B cell (primary cell): ENCODE results near the gene EEF1A2. TPM values are rescaled to one million over a fixed set of nuclear protein-coding genes. Genes with fewer than 3 reads are reported as not detected.

Source experiments
- ATAC-seq: fragments of 200-7000 bp; cut with Tn5 transposase; one replicate; pipeline ENCODE4 v1.10.0; 2021; ENCODE audit warnings: low read depth, mild to moderate bottlenecking, moderate number of reproducible peaks, moderate library complexity
- CTCF ChIA-PET: fragments of 350-600 bp; sonication (Branson Sonifier 250); formaldehyde crosslinking; loops from one replicate; lab custom pipeline; 2021; ENCODE audit warnings: antibody characterized with exemption, inconsistent platforms; lab: Charles Lee
- POLR2A ChIA-PET: fragments of 350-600 bp; sonication (Branson Sonifier 250); formaldehyde crosslinking; loops from one replicate; lab custom pipeline; 2021; ENCODE audit warnings: antibody characterized with exemption; lab: Charles Lee
- DNase-seq: peaks from one replicate; pipeline ENCODE4 v3.0.0; 2013
- H2AFZ ChIP-seq: 2 replicates; pipeline ENCODE4 v1.6.1; 2012; ENCODE audit warnings: mild to moderate bottlenecking, low read depth, low read length; ENCODE audit not compliant: insufficient read depth, poor library complexity, severe bottlenecking
- H3K27ac ChIP-seq, 2 donors: 1 replicate in 1 of 2; 2 replicates in 1 of 2; pipeline ENCODE4 v1.5.1; 2012 to 2013; ENCODE audit warnings: low read length in 2 of 2, mild to moderate bottlenecking in 2 of 2, moderate library complexity in 1 of 2
- H3K27me3 ChIP-seq, 4 experiments: fragments of 200-600 bp in 1 of 4; sonication (generic) in 1 of 4; replicated peaks in 1 of 4; 1 replicate in 2 of 4; 2 replicates in 2 of 4; pipeline versions ENCODE4 v1.6.1 to v1.7.0; 2013 to 2016; ENCODE audit warnings: low read length in 3 of 4, mild to moderate bottlenecking in 2 of 4, mixed read lengths in 1 of 4, moderate library complexity in 1 of 4; ENCODE audit not compliant: insufficient read depth in 4 of 4, control insufficient read depth in 3 of 4; ENCODE audit errors: control extremely low read depth in 1 of 4
- H3K36me3 ChIP-seq, 2 experiments: replicated peaks in 1 of 2; 1 replicate in 1 of 2; 2 replicates in 1 of 2; pipeline versions ENCODE4 v1.6.1 to v1.7.1; 2013; ENCODE audit warnings: low read length in 1 of 2; ENCODE audit not compliant: insufficient read depth in 2 of 2, control insufficient read depth in 1 of 2; ENCODE audit errors: control extremely low read depth in 1 of 2, extremely low read depth in 1 of 2
- H3K4me1 ChIP-seq, 2 donors: fragments of 200-600 bp in 1 of 2; sonication (generic) in 1 of 2; 1 replicate in 1 of 2; 2 replicates in 1 of 2; pipeline versions ENCODE4 v1.5.1 to v1.6.1; 2013 to 2017; ENCODE audit warnings: low read length in 2 of 2; ENCODE audit not compliant: control insufficient read depth in 2 of 2, insufficient read depth in 2 of 2
- H3K4me2 ChIP-seq: replicated peaks from 2 replicates; pipeline ENCODE3; 2012; ENCODE audit warnings: mild to moderate bottlenecking, low read depth, low read length; ENCODE audit not compliant: poor library complexity, severe bottlenecking
- H3K4me3 ChIP-seq, 5 experiments: fragments of 200-600 bp in 1 of 5; sonication (generic) in 1 of 5; 1 replicate in 3 of 5; 2 replicates in 2 of 5; pipeline versions ENCODE4 v1.5.1 to v1.7.0; 2011 to 2016; ENCODE audit warnings: low read length in 4 of 5, mild to moderate bottlenecking in 4 of 5, low read depth in 2 of 5, control low read depth in 1 of 5, moderate library complexity in 1 of 5; ENCODE audit not compliant: insufficient read depth in 1 of 5; ENCODE audit errors: control extremely low read depth in 1 of 5, extremely low read depth in 1 of 5
- H3K79me2 ChIP-seq: fragments of 200-600 bp; sonication (generic); one replicate; pipeline ENCODE4 v1.6.0; 2016; ENCODE audit warnings: low read length; ENCODE audit not compliant: control insufficient read depth, insufficient read depth
- H3K9ac ChIP-seq: fragments of 200-600 bp; sonication (generic); 2 replicates; pipeline ENCODE4 v1.6.1; 2017; ENCODE audit warnings: mild to moderate bottlenecking, low read length, moderate library complexity
- H3K9me3 ChIP-seq, 3 donors: one replicate each; pipeline versions ENCODE4 v1.6.1 to v1.7.1; 2013; ENCODE audit warnings: low read length in 2 of 3; ENCODE audit not compliant: control insufficient read depth in 2 of 3, insufficient read depth in 1 of 3; ENCODE audit errors: control extremely low read depth in 1 of 3
- H4K20me1 ChIP-seq: 2 replicates; pipeline ENCODE4 v1.6.0; 2012; ENCODE audit warnings: mild to moderate bottlenecking, low read length; ENCODE audit not compliant: insufficient read depth, control insufficient read depth, poor library complexity, severe bottlenecking
- H3K27ac Mint-ChIP-seq: one replicate; pipeline ENCODE4 v1.8.0; 2021; ENCODE audit warnings: mixed read lengths
- H3K27me3 Mint-ChIP-seq: one replicate; pipeline ENCODE4 v1.8.0; 2021; ENCODE audit warnings: mixed read lengths
- H3K4me1 Mint-ChIP-seq: one replicate; pipeline ENCODE4 v1.8.0; 2021; ENCODE audit warnings: mixed read lengths
- H3K4me3 Mint-ChIP-seq: one replicate; pipeline ENCODE4 v1.8.0; 2021; ENCODE audit warnings: mixed read lengths
- H3K9me3 Mint-ChIP-seq: one replicate; pipeline ENCODE4 v1.8.0; 2022; ENCODE audit warnings: mixed read lengths; ENCODE audit not compliant: insufficient read depth
- EZH2 ChIP-seq: IDR thresholded peaks from 2 replicates; pipeline ENCODE4 v1.6.1; 2012; ENCODE audit warnings: borderline replicate concordance, low read depth, mild to moderate bottlenecking, moderate library complexity, low read length; ENCODE audit not compliant: insufficient read depth, poor library complexity, severe bottlenecking
- WGBS: methylation state at CpG from one replicate; pipeline ENCODE4 v1.1.5; 2013; ENCODE audit warnings: missing lambda C conversion rate; ENCODE audit not compliant: insufficient coverage; 5-methylcytosine and 5-hydroxymethylcytosine counted together
- intact Hi-C: fragments of 100-400 bp; cut with micrococcal nuclease; formaldehyde crosslinking; loops from one replicate; pipeline ENCODE4 v1.10.0; 2022
- polyA plus RNA-seq: library from polyadenylated mRNA; depleted of rRNA; stranded (reverse); fragments of >200 nt; gene quantifications from 2 replicates; pipeline ENCODE4 v1.2.3, GENCODE V29; 2012
- total RNA-seq, 2 donors: library from RNA; stranded (reverse); fragments of 120-200 nt in 1 of 2; gene quantifications; 1 replicate in 1 of 2; 2 replicates in 1 of 2; pipeline versions ENCODE4 v1.2.3 to v1.2.4, GENCODE V29; 2013 to 2022
- TF ChIP-seq, protein P1 (sequence below): fragments of 200-600 bp; IDR thresholded peaks from one replicate; pipeline ENCODE4 v1.8.0; 2022; ENCODE audit warnings: antibody characterized with exemption, mild to moderate bottlenecking

EEF1A2 gene
- total and polyA plus RNA-seq, 2 donors (not counting 1 experiment from before 2014, with no cell fraction given) = 2.2 to 2.9 TPM

DNA sequence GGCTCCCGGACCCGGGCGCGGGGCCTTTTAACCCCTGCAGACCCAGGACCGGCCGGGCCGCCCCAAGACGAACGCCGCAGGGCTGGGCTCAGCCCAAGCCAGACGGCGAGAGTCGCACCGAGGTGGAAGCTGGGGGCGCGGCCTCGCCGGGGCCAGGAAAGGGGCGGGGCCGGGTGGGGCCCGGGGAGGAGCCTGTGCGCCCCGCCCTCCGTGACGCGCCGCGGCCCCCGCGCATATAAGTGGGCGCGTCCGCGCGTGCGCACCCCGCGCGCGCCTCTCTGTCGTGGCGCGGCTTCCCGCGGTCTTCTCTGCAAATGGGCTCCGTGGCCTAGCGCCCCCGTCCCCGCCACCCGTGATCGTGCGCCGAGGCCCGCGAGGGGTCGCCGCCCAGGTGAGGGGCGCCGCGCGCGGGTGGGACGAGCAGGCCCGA lies 21.6 kb upstream of the EEF1A2 start, which contains the start of gene PPDPF:
PPDPF (plus strand) TSS at position 262 of the 430 bp plus-strand sequence. CDS start 544 bp downstream, outside the sequence.
- peak within 1 kb of the TSS; percentile 84 for H3K9ac ChIP-seq
- Mint-ChIP-seq H3K27ac (peak within 1 kb of the TSS; percentile 90), H3K27me3 (peaks cover 4% of the 10 kb centered on the region), H3K4me3 (peak within 1 kb of the TSS; percentile 86), H3K4me1 (peaks cover 31% of the 10 kb centered on the region), H3K9me3 (no peaks in the 10 kb centered on the region)
- peaks cover 0 to 7% of the 10 kb centered on the region in 2 experiments for H3K36me3 ChIP-seq
- intact Hi-C loops = loop anchor here (1.0 to 2.0 kb wide), 8 partner anchors 17 to 436 kb away; partner anchors contain the start of genes ARFRP1, EEF1A2, PTK6 and RTEL1
- CTCF ChIA-PET = interaction anchor here (1.0 to 3.8 kb wide), 5 partner anchors 15 to 453 kb away, joined by 3 to 25 read pairs (median 5); partner anchors contain the start of gene PTK6
- ATAC-seq (peak; percentile 81), DNase-seq (peak; percentile 92)
- peaks cover 16 to 23% of the 10 kb centered on the region in 2 donors for H3K4me1 ChIP-seq
- under 1% methylated on average over 64 of the region's 64 CpGs for WGBS
- TF ChIP-seq, protein P1, sequence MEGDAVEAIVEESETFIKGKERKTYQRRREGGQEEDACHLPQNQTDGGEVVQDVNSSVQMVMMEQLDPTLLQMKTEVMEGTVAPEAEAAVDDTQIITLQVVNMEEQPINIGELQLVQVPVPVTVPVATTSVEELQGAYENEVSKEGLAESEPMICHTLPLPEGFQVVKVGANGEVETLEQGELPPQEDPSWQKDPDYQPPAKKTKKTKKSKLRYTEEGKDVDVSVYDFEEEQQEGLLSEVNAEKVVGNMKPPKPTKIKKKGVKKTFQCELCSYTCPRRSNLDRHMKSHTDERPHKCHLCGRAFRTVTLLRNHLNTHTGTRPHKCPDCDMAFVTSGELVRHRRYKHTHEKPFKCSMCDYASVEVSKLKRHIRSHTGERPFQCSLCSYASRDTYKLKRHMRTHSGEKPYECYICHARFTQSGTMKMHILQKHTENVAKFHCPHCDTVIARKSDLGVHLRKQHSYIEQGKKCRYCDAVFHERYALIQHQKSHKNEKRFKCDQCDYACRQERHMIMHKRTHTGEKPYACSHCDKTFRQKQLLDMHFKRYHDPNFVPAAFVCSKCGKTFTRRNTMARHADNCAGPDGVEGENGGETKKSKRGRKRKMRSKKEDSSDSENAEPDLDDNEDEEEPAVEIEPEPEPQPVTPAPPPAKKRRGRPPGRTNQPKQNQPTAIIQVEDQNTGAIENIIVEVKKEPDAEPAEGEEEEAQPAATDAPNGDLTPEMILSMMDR = no peak
- no peak for TF ChIP-seq EZH2
- peaks cover 0 to 10% (median 3%) of the 10 kb centered on the region in 4 experiments for H3K27me3 ChIP-seq
- peak within 1 kb of the TSS; percentile 21 to 79 (median 74) for H3K4me3 ChIP-seq
- H3K4me2 ChIP-seq = peak within 1 kb of the TSS; percentile 94
- peak within 1 kb of the TSS; percentile 96 for H2AFZ ChIP-seq
- POLR2A ChIA-PET = interaction anchor here (0.6 to 2.6 kb wide), 14 partner anchors 9 to 543 kb away, joined by 3 to 42 read pairs (median 5); partner anchors contain the start of genes ARFGAP1, GMEB2, HELZ2 and LIME1
- peaks cover 0 to 16% (median 4%) of the 10 kb centered on the region in 3 donors for H3K9me3 ChIP-seq
- H3K79me2 ChIP-seq = peaks cover 15% of the 10 kb centered on the region
- peak within 1 kb of the TSS; percentile 63 to 76 for H3K27ac ChIP-seq
- peaks cover 29% of the 10 kb centered on the region for H4K20me1 ChIP-seq
